OCI-LY7 (cell line): Measurements from ENCODE around the gene CD248. TPM values are rescaled to one million over a fixed set of nuclear protein-coding genes. Genes with fewer than 3 reads are reported as not detected.

Experiments
- BruUV-seq: library from RNA; stranded (reverse); fragments of 400-500 nt; replicated peaks from 2 replicates; lab custom pipeline; 2021; lab: Mats Ljungman, UMichigan
- CTCF ChIA-PET: fragments of 300-600 bp; sonication (Branson Sonifier 250); formaldehyde crosslinking; loops from one replicate; lab custom pipeline; 2022; ENCODE audit warnings: antibody characterized with exemption; ENCODE audit not compliant: unreplicated experiment; lab: Charles Lee
- POLR2A ChIA-PET: fragments of 300-600 bp; sonication (Branson Sonifier 250); formaldehyde crosslinking; loops from one replicate; lab custom pipeline; 2022; ENCODE audit warnings: antibody characterized with exemption; lab: Charles Lee
- DNase-seq: peaks from one replicate; pipeline ENCODE4 v3.0.0-alpha.2; 2015; ENCODE audit warnings: low spot score
- H2AFZ ChIP-seq: fragments of 200-600 bp; sonication (generic), shearing (Covaris generic); 2 replicates; pipeline ENCODE4 v1.6.1; 2014; ENCODE audit warnings: mild to moderate bottlenecking, antibody characterized with exemption, low read length, moderate library complexity
- H3K27ac ChIP-seq: fragments of 200-600 bp; sonication (generic); 2 replicates; pipeline ENCODE4 v1.5.1; 2014; ENCODE audit warnings: mixed run types, low read depth, mild to moderate bottlenecking, moderate library complexity, low read length, inconsistent platforms; ENCODE audit not compliant: poor library complexity, severe bottlenecking
- H3K36me3 ChIP-seq: fragments of 200-600 bp; sonication (generic); 2 replicates; pipeline ENCODE4 v1.6.1; 2014; ENCODE audit warnings: mild to moderate bottlenecking, antibody characterized with exemption, low read length, moderate library complexity, mixed read lengths; ENCODE audit not compliant: insufficient read depth
- H3K4me1 ChIP-seq: fragments of 200-600 bp; sonication (generic); 2 replicates; pipeline ENCODE4 v1.5.1; 2014; ENCODE audit warnings: mild to moderate bottlenecking, low read length; ENCODE audit not compliant: insufficient read depth, poor library complexity, severe bottlenecking
- H3K4me2 ChIP-seq: fragments of 200-600 bp; sonication (generic); 2 replicates; pipeline ENCODE4 v1.6.1; 2014; ENCODE audit warnings: mild to moderate bottlenecking, low read length
- H3K4me3 ChIP-seq: fragments of 200-600 bp; sonication (generic); 2 replicates; pipeline ENCODE4 v1.5.1; 2014; ENCODE audit warnings: mild to moderate bottlenecking, low read depth, low read length; ENCODE audit not compliant: poor library complexity, severe bottlenecking
- H3K79me2 ChIP-seq: fragments of 200-600 bp; sonication (generic); 2 replicates; pipeline ENCODE4 v1.6.1; 2016; ENCODE audit warnings: low read depth, mild to moderate bottlenecking, low read length, moderate library complexity, mixed read lengths; ENCODE audit not compliant: insufficient read depth
- H3K9me2 ChIP-seq: fragments of 200-600 bp; sonication (generic); 2 replicates; pipeline ENCODE4 v1.6.1; 2016; ENCODE audit warnings: mild to moderate bottlenecking, low read length, mixed read lengths; ENCODE audit not compliant: insufficient read depth
- H3K9me3 ChIP-seq: fragments of 200-600 bp; sonication (generic); 2 replicates; pipeline ENCODE4 v1.6.1; 2014; ENCODE audit warnings: mild to moderate bottlenecking, mixed run types, low read length, mixed read lengths
- H4K20me1 ChIP-seq: fragments of 200-600 bp; sonication (generic); 2 replicates; pipeline ENCODE4 v1.6.1; 2014; ENCODE audit warnings: mild to moderate bottlenecking, antibody characterized with exemption, low read length, moderate library complexity, mixed read lengths; ENCODE audit not compliant: insufficient read depth
- EZH2phosphoT487 ChIP-seq: fragments of 200-600 bp; sonication (generic); IDR thresholded peaks from 2 replicates; pipeline ENCODE4 v1.6.1; 2018; ENCODE audit warnings: low read depth, borderline replicate concordance, mild to moderate bottlenecking, mixed run types, antibody characterized with exemption, low read length, moderate library complexity, mixed read lengths
- intact Hi-C: fragments of 100-400 bp; cut with micrococcal nuclease; formaldehyde crosslinking; loops from one replicate; pipeline ENCODE4 v1.10.0; 2022; ENCODE audit not compliant: unreplicated experiment
- total RNA-seq, 2 experiments: library from RNA; depleted of rRNA in 1 of 2; stranded (reverse); fragments of >200 nt in 1 of 2; shearing (Covaris generic) in 1 of 2; gene quantifications; 2 replicates each; pipeline ENCODE4 v1.2.3, GENCODE V29; 2014 to 2022
- TF ChIP-seq, protein P1 (sequence below): fragments of 200-600 bp; sonication (generic); conservative IDR thresholded peaks from 2 replicates; pipeline ENCODE4 v1.5.1; 2014; ENCODE audit warnings: mild to moderate bottlenecking, antibody characterized with exemption, low read length, moderate library complexity, mixed read lengths

Gene CD248
- total RNA-seq, 2 experiments from 2014 or later, result 0.46 TPM; not detected in 1

DNA sequence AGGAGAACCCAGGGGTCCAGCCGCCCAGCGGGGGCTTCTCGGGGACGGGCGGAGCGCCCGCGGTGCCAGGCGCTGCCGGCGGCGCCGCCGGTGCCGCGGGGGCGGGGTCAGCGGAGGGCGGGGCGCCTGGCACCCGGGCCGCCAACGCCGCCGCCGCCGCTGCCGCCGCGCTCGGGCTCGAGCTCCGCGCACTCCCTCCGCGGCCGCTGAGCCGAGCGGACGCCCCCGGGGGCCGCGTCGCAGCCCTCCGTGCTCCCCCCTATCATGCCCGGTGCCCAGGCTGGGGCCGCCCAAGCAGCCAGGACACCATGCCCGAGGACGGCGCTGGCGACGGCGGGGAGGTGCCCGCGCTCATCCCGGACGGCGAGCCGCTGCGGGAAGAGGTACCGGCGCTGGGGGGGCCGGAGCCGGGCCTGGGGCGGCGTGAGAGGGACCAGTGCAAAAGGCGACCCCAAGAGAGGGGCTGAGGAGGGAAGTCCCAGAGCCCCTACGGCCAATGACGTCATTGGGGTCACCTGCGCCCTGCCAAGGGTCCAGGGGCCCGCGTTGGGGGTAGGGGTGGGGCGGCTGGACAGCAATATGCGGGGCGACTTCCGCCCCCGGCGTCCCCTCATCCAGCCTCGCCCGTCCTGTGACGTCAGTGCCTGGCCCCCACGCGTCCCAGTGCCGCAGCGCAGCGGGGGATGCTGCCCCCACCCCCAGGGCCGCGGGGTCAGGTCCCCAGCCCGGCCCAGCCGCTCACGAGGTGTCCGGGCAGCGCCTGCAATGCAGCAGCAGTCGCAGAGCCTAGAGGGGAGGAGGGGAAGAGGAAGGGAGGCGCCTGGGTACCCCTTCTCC lies 24.9 kb downstream of the CD248 start, which contains the start of gene TMEM151A:
TSS of gene TMEM151A (plus strand) at position 189 of the 837 bp plus-strand sequence. CDS start at position 309, 120 bp downstream.
- Histone ChIP-seq H3K9me2 (no peaks in the 10 kb centered on the region), H3K4me3 (no peak within 1 kb of the TSS), H3K36me3 (no peaks in the 10 kb centered on the region), H4K20me1 (no peaks in the 10 kb centered on the region), H3K4me1 (peaks cover 18% of the 10 kb centered on the region), H3K4me2 (no peak within 1 kb of the TSS), H3K79me2 (peaks cover 9% of the 10 kb centered on the region; the same call in 1 of the 2 replicates), H2AFZ (no peak within 1 kb of the TSS), H3K9me3 (no peaks in the 10 kb centered on the region), H3K27ac (no peak within 1 kb of the TSS)
- no TSS peak for BruUV-seq
- intact Hi-C loops, result no loop called here
- CTCF ChIA-PET, result interaction anchor here (0.6 kb wide), 1 partner anchor 767 kb away, joined by 6 read pairs; no protein-coding TSS in a partner anchor
- no peak for DNase-seq
- TF ChIP-seq, protein P1, sequence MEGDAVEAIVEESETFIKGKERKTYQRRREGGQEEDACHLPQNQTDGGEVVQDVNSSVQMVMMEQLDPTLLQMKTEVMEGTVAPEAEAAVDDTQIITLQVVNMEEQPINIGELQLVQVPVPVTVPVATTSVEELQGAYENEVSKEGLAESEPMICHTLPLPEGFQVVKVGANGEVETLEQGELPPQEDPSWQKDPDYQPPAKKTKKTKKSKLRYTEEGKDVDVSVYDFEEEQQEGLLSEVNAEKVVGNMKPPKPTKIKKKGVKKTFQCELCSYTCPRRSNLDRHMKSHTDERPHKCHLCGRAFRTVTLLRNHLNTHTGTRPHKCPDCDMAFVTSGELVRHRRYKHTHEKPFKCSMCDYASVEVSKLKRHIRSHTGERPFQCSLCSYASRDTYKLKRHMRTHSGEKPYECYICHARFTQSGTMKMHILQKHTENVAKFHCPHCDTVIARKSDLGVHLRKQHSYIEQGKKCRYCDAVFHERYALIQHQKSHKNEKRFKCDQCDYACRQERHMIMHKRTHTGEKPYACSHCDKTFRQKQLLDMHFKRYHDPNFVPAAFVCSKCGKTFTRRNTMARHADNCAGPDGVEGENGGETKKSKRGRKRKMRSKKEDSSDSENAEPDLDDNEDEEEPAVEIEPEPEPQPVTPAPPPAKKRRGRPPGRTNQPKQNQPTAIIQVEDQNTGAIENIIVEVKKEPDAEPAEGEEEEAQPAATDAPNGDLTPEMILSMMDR, result no peak
- TF ChIP-seq EZH2phosphoT487, result no peak
- POLR2A ChIA-PET, result no interaction called here

DNA sequence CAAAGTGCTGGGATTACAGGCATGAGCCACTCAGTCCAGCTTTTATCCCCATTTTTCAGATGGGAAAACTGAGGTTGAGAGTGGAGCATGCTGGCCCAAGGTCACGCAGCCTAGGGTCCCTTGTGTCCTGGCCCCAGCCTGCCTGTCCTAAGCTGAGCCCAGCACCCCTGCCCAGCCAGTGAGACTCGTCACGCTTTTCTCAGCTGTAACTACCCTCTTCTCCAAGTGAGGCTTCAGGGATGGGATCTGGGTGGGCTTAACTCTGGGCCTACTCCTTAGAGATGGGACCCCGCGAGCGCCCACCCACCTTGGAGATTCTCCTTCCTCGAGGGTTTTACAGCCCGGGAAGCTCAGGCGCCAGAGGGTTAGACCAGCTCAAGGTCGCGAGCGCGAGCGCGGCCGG lies 25.5 kb downstream of the CD248 start:
- no peak overlapping the region for H3K4me3 ChIP-seq
- no peaks in the 10 kb centered on the region for H3K36me3 ChIP-seq
- no peak overlapping the region for H3K27ac ChIP-seq
- H3K9me2 ChIP-seq, result no peaks in the 10 kb centered on the region
- H4K20me1 ChIP-seq, result no peaks in the 10 kb centered on the region
- H3K9me3 ChIP-seq, result no peaks in the 10 kb centered on the region
- intact Hi-C loops, result no loop called here
- ChIA-PET POLR2A (no interaction called here), CTCF (interaction anchor here (0.6 kb wide), 1 partner anchor 766 kb away, joined by 6 read pairs; no protein-coding TSS in a partner anchor)
- H3K4me2 ChIP-seq, result no peak overlapping the region
- no TSS peak for BruUV-seq
- TF ChIP-seq, protein P1, result no peak
- TF ChIP-seq EZH2phosphoT487, result no peak
- H2AFZ ChIP-seq, result no peak overlapping the region
- no peak for DNase-seq
- peaks cover 18% of the 10 kb centered on the region for H3K4me1 ChIP-seq
- peaks cover 9% of the 10 kb centered on the region; the same call in 1 of the 2 replicates for H3K79me2 ChIP-seq

DNA sequence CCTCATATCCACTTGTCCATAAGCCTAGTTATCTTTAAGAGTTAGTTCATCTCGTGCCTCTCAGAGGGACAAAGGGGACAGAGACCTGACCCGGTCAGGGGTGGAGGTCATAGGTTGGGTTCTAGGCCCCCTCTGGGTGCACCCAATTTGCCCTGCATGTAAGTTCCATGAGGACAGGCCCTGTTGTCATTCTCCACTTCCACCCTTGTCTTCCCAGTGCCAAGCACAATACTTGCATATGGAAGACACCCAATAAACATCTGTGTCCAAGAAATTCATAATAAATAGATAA lies 26.6 kb downstream of the CD248 start:
- Histone ChIP-seq H3K4me2 (peak overlapping the region; percentile 85), H3K4me1 (peaks cover 18% of the 10 kb centered on the region), H4K20me1 (no peaks in the 10 kb centered on the region), H3K36me3 (peaks cover 3% of the 10 kb centered on the region; the same call in 1 of the 2 replicates), H3K9me2 (no peaks in the 10 kb centered on the region), H3K79me2 (peaks cover 9% of the 10 kb centered on the region; the same call in 1 of the 2 replicates), H3K4me3 (peak overlapping the region; percentile 88), H3K27ac (no peak overlapping the region), H3K9me3 (no peaks in the 10 kb centered on the region), H2AFZ (no peak overlapping the region)
- intact Hi-C loops, result no loop called here
- TF ChIP-seq EZH2phosphoT487, result no peak
- TF ChIP-seq, protein P1, result no peak
- ChIA-PET CTCF (no interaction called here), POLR2A (no interaction called here)
- DNase-seq, result no peak
- BruUV-seq, result no TSS peak
